GM12892 (cell line): ENCODE results near the gene MYOZ3.

ENCODE experiments used
- POLR2A ChIP-seq: IDR thresholded peaks from 2 replicates; pipeline ENCODE4 v1.6.1; 2011; ENCODE audit warnings: low read depth, low read length, control low read depth
- POLR2AphosphoS5 ChIP-seq: IDR thresholded peaks from 2 replicates; pipeline ENCODE4 v1.6.1; 2011; ENCODE audit warnings: low read depth, low read length, control low read depth

- TF ChIP-seq POLR2A = no peak
- no peak for TF ChIP-seq POLR2AphosphoS5
Measured at GRCh38 chr5:150625831-150626746, 35.0 kb upstream of the MYOZ3 start.
